GM12878 (cell line): ENCODE results near the gene KRT73. TPM values are rescaled to one million over a fixed set of nuclear protein-coding genes. Genes with fewer than 3 reads are reported as not detected.

Source experiments
- ATAC-seq: fragments of 200-7000 bp; cut with Tn5 transposase; 3 replicates; pipeline ENCODE4 v1.9.1; 2020; ENCODE audit warnings: mild to moderate bottlenecking, moderate library complexity
- BruUV-seq: library from RNA; stranded (reverse); fragments of 400-500 nt; replicated peaks from 2 replicates; lab custom pipeline; 2021; lab: Mats Ljungman, UMichigan
- CTCF ChIA-PET: fragments of 300-600 bp; sonication (Branson Sonifier 250); formaldehyde crosslinking; extraction: SDS; loops from one replicate; lab custom pipeline; 2021; ENCODE audit warnings: inconsistent platforms; lab: Yijun Ruan, JAX
- POLR2A ChIA-PET: fragments of 350-600 bp; formaldehyde crosslinking; extraction: SDS; loops from one replicate; lab custom pipeline; 2021; ENCODE audit warnings: inconsistent platforms; lab: Charles Lee
- RAD21 ChIA-PET: fragments of 300-600 bp; sonication (Branson Sonifier 250); formaldehyde crosslinking; loops from one replicate; lab custom pipeline; 2023; ENCODE audit warnings: antibody characterized with exemption; ENCODE audit not compliant: unreplicated experiment; lab: Charles Lee
- SMC1A ChIA-PET: fragments of 300-600 bp; sonication (Branson Sonifier 250); formaldehyde crosslinking; loops from one replicate; lab custom pipeline; 2023; ENCODE audit not compliant: unreplicated experiment, uncharacterized antibody; lab: Charles Lee
- DNase-seq: peaks from one replicate; pipeline ENCODE4 v3.0.0-alpha.2; 2011; ENCODE audit warnings: low read depth, low spot score
- FAIRE-seq: peaks from 3 replicates; lab custom pipeline; 2011; peaks lifted over from hg19 to GRCh38; lab: Jason Lieb, UNC
- H2AFZ ChIP-seq: 2 replicates; pipeline ENCODE4 v1.6.0; 2011; ENCODE audit warnings: low read depth, low read length, control low read depth; ENCODE audit not compliant: control insufficient read depth
- H3K27ac ChIP-seq: 2 replicates; pipeline ENCODE4 v1.5.1; 2011; ENCODE audit warnings: control low read depth; ENCODE audit not compliant: control insufficient read depth, insufficient read depth
- H3K27me3 ChIP-seq, 2 experiments: replicated peaks in 1 of 2; 2 replicates each; pipeline versions ENCODE4 v1.6.0 to v1.6.1; 2011; ENCODE audit warnings: low read length in 1 of 2; ENCODE audit not compliant: control insufficient read depth in 2 of 2, insufficient read depth in 2 of 2
- H3K36me3 ChIP-seq, 2 experiments: 2 replicates each; pipeline ENCODE4 v1.5.1; 2011; ENCODE audit warnings: low read length in 1 of 2; ENCODE audit not compliant: control insufficient read depth in 2 of 2, insufficient read depth in 2 of 2
- H3K4me1 ChIP-seq: 2 replicates; pipeline ENCODE4 v1.6.1; 2011; ENCODE audit warnings: mild to moderate bottlenecking, low read length, moderate library complexity, mixed read lengths; ENCODE audit not compliant: control insufficient read depth, insufficient read depth
- H3K4me2 ChIP-seq: 2 replicates; pipeline ENCODE4 v1.6.0; 2011; ENCODE audit warnings: control low read depth; ENCODE audit not compliant: control insufficient read depth, insufficient read depth
- H3K4me3 ChIP-seq: fragments of 200-600 bp; sonication (generic); 2 replicates; pipeline ENCODE4 v1.5.1; 2016
- H3K79me2 ChIP-seq: 2 replicates; pipeline ENCODE4 v1.6.0; 2011; ENCODE audit warnings: low read length; ENCODE audit not compliant: control insufficient read depth, insufficient read depth
- H3K9ac ChIP-seq: 2 replicates; pipeline ENCODE4 v1.8.0; 2011; ENCODE audit warnings: low read length, control low read depth, mixed read lengths; ENCODE audit not compliant: control insufficient read depth, insufficient read depth
- H3K9me3 ChIP-seq: replicated peaks from 3 replicates; pipeline ENCODE4 v1.5.1; 2011; ENCODE audit warnings: mild to moderate bottlenecking, low read length; ENCODE audit not compliant: control insufficient read depth, insufficient read depth
- H4K20me1 ChIP-seq: 2 replicates; pipeline ENCODE4 v1.6.0; 2011; ENCODE audit not compliant: control insufficient read depth, insufficient read depth
- CREM ChIP-seq: IDR thresholded peaks from 2 replicates; pipeline ENCODE4 v1.6.1; 2014; ENCODE audit warnings: antibody characterized with exemption, low read depth
- FOS ChIP-seq: IDR thresholded peaks from 3 replicates; pipeline ENCODE4 v1.6.1; 2011; ENCODE audit warnings: borderline replicate concordance; ENCODE audit not compliant: insufficient read length; ENCODE audit errors: extremely low read depth
- JUNB ChIP-seq: IDR thresholded peaks from 2 replicates; pipeline ENCODE4 v1.6.1; 2016; ENCODE audit warnings: antibody characterized with exemption, mild to moderate bottlenecking
- KAT2A ChIP-seq: conservative IDR thresholded peaks from 2 replicates; pipeline ENCODE4 v1.6.1; 2011; ENCODE audit warnings: low read depth, low read length; ENCODE audit not compliant: control insufficient read depth
- KLF5 ChIP-seq: fragments of 450-650 bp; IDR thresholded peaks from 2 replicates; pipeline ENCODE4 v1.6.1; 2014; ENCODE audit warnings: mild to moderate bottlenecking; ENCODE audit not compliant: partially characterized antibody
- MYC ChIP-seq: IDR thresholded peaks from 2 replicates; pipeline ENCODE4 v1.6.1; 2011; ENCODE audit warnings: mild to moderate bottlenecking, low read length, moderate library complexity, inconsistent platforms; ENCODE audit not compliant: insufficient read depth, insufficient replicate concordance, insufficient read length, severe bottlenecking
- POLR2A ChIP-seq: IDR thresholded peaks from 2 replicates; pipeline ENCODE4 v1.6.1; 2011; ENCODE audit warnings: low read depth, mild to moderate bottlenecking, low read length
- SRF ChIP-seq, 2 experiments: IDR thresholded peaks; 2 replicates each; pipeline ENCODE4 v1.6.1; 2011; ENCODE audit warnings: low read depth in 2 of 2, low read length in 2 of 2, mild to moderate bottlenecking in 1 of 2, moderate library complexity in 1 of 2
- STAT1 ChIP-seq: fragments of 450-650 bp; conservative IDR thresholded peaks from 2 replicates; pipeline ENCODE4 v1.6.1; 2014; ENCODE audit warnings: antibody characterized with exemption, mild to moderate bottlenecking
- ZNF217 ChIP-seq: fragments of 450-650 bp; IDR thresholded peaks from 2 replicates; pipeline ENCODE4 v1.6.1; 2017; ENCODE audit warnings: antibody characterized with exemption, mild to moderate bottlenecking
- WGBS: methylation state at CpG from one replicate; pipeline ENCODE4 v1.1.6; 2016; ENCODE audit warnings: low lambda C conversion rate; ENCODE audit not compliant: insufficient replicate concordance, insufficient coverage; ENCODE audit errors: missing lambda C conversion rate; 5-methylcytosine and 5-hydroxymethylcytosine counted together
- in situ Hi-C: fragments of 300-500 bp; cut with MboI; formaldehyde crosslinking; loops from 9 replicates; pipeline ENCODE4 v1.14.3; 2018; ENCODE audit warnings: mixed read lengths
- intact Hi-C: fragments of 100-400 bp; cut with micrococcal nuclease; formaldehyde crosslinking; loops from one replicate; pipeline ENCODE4 v1.14.2; 2022; ENCODE audit not compliant: unreplicated experiment
- polyA plus RNA-seq, 11 experiments: library from polyadenylated mRNA; depleted of rRNA in 4 of 11; unstranded in 6 of 11; stranded (reverse) in 5 of 11; fragments of >200 nt; fragmentation: Nextera tagmentation in 4 of 11; fragmentation: Illumina TruSeq in 1 of 11; extraction: Ambion mirVana in 4 of 11; extraction: Trizol in 1 of 11; gene quantifications; 1 replicate in 1 of 11; 2 replicates in 10 of 11; pipeline versions ENCODE4 v1.2.1 to v1.2.3, GENCODE V29; 2011 to 2016; ENCODE audit warnings: inconsistent platforms in 2 of 11, missing spikeins in 2 of 11, low read depth in 1 of 11
- total RNA-seq, 4 experiments: library from RNA; depleted of rRNA in 3 of 4; stranded (reverse); fragments of >200 nt in 3 of 4; fragmentation: Illumina TruSeq in 1 of 4; extraction: Trizol in 1 of 4; gene quantifications; 2 replicates each; pipeline versions ENCODE4 v1.2.1 to v1.2.3, GENCODE V29; 2013 to 2021
- TF ChIP-seq, protein P1 (sequence below): IDR thresholded peaks from 2 replicates; pipeline ENCODE4 v1.6.1; 2011; ENCODE audit warnings: low read depth, mild to moderate bottlenecking, low read length, moderate library complexity, borderline replicate concordance; ENCODE audit errors: extremely low read depth
- TF ChIP-seq, protein P2 (sequence below): fragments of 450-650 bp; IDR thresholded peaks from 2 replicates; pipeline ENCODE4 v1.6.1; 2017; ENCODE audit warnings: mild to moderate bottlenecking, moderate library complexity
- TF ChIP-seq, protein P3 (sequence below): fragments of 150-350 bp; IDR thresholded peaks from 2 replicates; pipeline ENCODE4 v1.6.1; 2014; ENCODE audit warnings: mild to moderate bottlenecking, low read depth, low read length
- TF ChIP-seq, protein P4 (sequence below): IDR thresholded peaks from 2 replicates; pipeline ENCODE4 v1.6.1; 2012; ENCODE audit warnings: mild to moderate bottlenecking, low read depth, low read length

KRT73 gene
- total and polyA plus RNA-seq, 10 of the 15 experiments (the other 5 are each of a cell fraction or from before 2014, with no cell fraction given), result not detected

DNA sequence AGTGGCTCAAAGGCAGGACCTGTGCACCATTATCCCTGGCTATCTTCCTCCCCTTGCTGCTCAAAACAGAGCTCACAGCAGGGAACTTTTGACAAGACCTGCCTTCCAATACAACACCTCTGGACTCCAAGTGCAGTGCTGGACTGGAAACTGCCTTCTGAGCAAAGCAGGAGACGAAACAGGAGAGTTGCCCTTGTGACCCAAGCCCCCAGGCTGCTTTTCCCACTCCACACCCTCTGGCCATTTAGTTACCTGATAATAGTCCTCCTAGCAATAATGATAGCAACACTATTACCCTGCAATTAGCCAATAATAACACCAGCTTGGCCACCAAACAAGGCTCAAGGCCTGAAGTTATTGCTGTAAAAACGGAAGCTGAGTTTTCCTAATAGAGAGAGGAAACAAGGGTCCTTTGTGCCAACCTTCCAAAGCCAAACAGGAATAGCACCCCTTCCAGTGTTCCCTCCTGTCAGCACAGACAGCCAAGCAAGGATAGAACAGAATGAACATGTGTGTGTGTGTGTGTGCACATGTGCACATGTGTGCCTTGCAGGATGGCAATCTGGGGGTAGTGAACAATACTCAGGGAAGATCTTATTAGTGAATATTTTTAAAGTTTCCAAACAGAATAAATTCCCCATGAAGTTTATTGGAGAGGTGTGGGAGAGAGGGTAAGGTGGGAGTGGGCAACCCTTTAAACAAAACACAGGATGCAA lies 9.2 kb upstream of the KRT73 start:
- Histone ChIP-seq H3K4me3 (no peak overlapping the region), H3K79me2 (no peaks in the 10 kb centered on the region), H3K4me2 (no peak overlapping the region), H3K9ac (no peak overlapping the region), H2AFZ (no peak overlapping the region), H3K36me3 (no peaks in the 10 kb centered on the region), H3K27me3 (no peaks in the 10 kb centered on the region; a peak in 1 of 4 replicates), H3K27ac (no peak overlapping the region), H4K20me1 (no peaks in the 10 kb centered on the region), H3K4me1 (no peaks in the 10 kb centered on the region), H3K9me3 (no peaks in the 10 kb centered on the region)
- no peak for ATAC-seq
- WGBS, result 0% methylated on average over 2 of the region's 2 CpGs
- intact Hi-C loops (no loop called here), in situ Hi-C loops (no loop called here)
- no peak for FAIRE-seq
- ChIA-PET CTCF (no interaction called here), RAD21 (no interaction called here), SMC1A (no interaction called here), POLR2A (no interaction called here)
- no TSS peak for BruUV-seq
- no peak for DNase-seq
- TF ChIP-seq, protein P1, sequence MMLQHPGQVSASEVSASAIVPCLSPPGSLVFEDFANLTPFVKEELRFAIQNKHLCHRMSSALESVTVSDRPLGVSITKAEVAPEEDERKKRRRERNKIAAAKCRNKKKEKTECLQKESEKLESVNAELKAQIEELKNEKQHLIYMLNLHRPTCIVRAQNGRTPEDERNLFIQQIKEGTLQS, result no peak
- TF ChIP-seq, protein P2, sequence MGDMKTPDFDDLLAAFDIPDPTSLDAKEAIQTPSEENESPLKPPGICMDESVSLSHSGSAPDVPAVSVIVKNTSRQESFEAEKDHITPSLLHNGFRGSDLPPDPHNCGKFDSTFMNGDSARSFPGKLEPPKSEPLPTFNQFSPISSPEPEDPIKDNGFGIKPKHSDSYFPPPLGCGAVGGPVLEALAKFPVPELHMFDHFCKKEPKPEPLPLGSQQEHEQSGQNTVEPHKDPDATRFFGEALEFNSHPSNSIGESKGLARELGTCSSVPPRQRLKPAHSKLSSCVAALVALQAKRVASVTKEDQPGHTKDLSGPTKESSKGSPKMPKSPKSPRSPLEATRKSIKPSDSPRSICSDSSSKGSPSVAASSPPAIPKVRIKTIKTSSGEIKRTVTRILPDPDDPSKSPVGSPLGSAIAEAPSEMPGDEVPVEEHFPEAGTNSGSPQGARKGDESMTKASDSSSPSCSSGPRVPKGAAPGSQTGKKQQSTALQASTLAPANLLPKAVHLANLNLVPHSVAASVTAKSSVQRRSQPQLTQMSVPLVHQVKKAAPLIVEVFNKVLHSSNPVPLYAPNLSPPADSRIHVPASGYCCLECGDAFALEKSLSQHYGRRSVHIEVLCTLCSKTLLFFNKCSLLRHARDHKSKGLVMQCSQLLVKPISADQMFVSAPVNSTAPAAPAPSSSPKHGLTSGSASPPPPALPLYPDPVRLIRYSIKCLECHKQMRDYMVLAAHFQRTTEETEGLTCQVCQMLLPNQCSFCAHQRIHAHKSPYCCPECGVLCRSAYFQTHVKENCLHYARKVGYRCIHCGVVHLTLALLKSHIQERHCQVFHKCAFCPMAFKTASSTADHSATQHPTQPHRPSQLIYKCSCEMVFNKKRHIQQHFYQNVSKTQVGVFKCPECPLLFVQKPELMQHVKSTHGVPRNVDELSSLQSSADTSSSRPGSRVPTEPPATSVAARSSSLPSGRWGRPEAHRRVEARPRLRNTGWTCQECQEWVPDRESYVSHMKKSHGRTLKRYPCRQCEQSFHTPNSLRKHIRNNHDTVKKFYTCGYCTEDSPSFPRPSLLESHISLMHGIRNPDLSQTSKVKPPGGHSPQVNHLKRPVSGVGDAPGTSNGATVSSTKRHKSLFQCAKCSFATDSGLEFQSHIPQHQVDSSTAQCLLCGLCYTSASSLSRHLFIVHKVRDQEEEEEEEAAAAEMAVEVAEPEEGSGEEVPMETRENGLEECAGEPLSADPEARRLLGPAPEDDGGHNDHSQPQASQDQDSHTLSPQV, result no peak
- TF ChIP-seq KLF5 (no peak), CREM (no peak), POLR2A (no peak), STAT1 (no peak), JUNB (no peak), ZNF217 (no peak), MYC (no peak), SRF (IDR thresholded peaks at IDR 0.05; ENCODE audit: low read depth in 2 of 2, low read length in 2 of 2) (no peak), KAT2A (no peak), FOS (no peak)
- TF ChIP-seq, protein P3, sequence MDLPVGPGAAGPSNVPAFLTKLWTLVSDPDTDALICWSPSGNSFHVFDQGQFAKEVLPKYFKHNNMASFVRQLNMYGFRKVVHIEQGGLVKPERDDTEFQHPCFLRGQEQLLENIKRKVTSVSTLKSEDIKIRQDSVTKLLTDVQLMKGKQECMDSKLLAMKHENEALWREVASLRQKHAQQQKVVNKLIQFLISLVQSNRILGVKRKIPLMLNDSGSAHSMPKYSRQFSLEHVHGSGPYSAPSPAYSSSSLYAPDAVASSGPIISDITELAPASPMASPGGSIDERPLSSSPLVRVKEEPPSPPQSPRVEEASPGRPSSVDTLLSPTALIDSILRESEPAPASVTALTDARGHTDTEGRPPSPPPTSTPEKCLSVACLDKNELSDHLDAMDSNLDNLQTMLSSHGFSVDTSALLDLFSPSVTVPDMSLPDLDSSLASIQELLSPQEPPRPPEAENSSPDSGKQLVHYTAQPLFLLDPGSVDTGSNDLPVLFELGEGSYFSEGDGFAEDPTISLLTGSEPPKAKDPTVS, result no peak
- TF ChIP-seq, protein P4, sequence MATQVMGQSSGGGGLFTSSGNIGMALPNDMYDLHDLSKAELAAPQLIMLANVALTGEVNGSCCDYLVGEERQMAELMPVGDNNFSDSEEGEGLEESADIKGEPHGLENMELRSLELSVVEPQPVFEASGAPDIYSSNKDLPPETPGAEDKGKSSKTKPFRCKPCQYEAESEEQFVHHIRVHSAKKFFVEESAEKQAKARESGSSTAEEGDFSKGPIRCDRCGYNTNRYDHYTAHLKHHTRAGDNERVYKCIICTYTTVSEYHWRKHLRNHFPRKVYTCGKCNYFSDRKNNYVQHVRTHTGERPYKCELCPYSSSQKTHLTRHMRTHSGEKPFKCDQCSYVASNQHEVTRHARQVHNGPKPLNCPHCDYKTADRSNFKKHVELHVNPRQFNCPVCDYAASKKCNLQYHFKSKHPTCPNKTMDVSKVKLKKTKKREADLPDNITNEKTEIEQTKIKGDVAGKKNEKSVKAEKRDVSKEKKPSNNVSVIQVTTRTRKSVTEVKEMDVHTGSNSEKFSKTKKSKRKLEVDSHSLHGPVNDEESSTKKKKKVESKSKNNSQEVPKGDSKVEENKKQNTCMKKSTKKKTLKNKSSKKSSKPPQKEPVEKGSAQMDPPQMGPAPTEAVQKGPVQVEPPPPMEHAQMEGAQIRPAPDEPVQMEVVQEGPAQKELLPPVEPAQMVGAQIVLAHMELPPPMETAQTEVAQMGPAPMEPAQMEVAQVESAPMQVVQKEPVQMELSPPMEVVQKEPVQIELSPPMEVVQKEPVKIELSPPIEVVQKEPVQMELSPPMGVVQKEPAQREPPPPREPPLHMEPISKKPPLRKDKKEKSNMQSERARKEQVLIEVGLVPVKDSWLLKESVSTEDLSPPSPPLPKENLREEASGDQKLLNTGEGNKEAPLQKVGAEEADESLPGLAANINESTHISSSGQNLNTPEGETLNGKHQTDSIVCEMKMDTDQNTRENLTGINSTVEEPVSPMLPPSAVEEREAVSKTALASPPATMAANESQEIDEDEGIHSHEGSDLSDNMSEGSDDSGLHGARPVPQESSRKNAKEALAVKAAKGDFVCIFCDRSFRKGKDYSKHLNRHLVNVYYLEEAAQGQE, result no peak
